Femur (tissue), 1 donor: ENCODE results near the gene PXYLP1.
A peak's percentile ranks its signal among the peaks of the same experiment; 100 is the strongest.

Experiments
- DNase-seq: peaks from one replicate; pipeline ENCODE4 v3.0.0-alpha.2; 2017

PXYLP1 gene

DNA sequence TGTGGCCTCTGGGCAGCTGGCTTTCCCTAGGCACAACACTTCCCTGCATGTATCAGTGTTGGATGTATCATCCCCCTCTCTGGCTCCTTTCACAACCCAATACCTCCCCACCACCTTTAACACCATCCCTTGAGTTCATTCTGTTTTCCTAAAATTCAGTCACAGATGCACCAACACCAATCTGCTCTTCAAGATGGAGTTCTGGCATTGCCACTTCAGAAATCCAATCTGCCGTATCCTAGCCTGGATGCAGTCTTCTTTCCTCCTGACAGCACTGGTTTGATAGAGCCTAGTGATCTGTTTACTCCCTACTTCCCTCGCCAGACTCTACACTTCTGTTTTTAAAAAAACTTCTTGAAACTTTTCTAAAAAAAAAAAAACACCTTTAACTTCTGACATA, 21.7 kb downstream of the PXYLP1 start:
- DNase-seq: no peak

- no peak for DNase-seq
Observed at GRCh38 chr3:141253811-141254210, 22.2 kb downstream of the PXYLP1 start.

DNA sequence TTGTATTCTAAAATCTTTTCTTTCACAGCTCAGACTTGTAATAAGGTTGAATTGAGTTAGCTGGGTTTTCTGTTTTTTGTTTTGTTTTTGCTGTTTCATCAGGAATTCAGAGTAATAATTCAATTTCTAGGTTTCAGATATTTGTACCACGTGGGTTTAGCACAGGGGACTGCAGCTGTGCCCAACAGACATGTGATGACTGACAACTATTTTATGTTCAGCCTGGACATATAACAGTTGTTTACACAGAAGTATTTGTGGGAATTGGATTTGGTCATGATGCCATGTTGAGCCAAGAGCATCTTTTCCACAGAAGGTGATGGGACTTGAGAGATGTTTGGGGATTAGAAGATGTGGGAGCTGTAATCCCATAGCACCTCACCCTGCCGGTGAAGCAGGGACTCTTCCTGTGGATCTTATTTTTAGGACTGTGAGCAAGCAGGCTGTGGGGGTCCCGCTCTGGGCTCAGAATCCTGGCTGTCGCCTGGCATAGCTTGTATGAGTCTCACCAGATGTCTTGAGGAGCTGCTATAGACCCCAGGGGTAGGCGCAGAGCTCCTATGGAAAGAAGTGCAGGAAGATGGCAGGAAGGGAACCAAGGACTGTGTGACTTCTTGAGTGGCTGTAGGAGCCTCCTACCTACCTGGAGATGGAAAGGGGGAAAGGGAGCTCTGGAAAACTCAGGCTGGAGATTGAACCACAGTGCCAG, 23.7 kb downstream of the PXYLP1 start:
- DNase-seq: peak; percentile 17

- DNase-seq: peak; percentile 55
Observed at GRCh38 chr3:141255846-141256261, 24.2 kb downstream of the PXYLP1 start.

DNA sequence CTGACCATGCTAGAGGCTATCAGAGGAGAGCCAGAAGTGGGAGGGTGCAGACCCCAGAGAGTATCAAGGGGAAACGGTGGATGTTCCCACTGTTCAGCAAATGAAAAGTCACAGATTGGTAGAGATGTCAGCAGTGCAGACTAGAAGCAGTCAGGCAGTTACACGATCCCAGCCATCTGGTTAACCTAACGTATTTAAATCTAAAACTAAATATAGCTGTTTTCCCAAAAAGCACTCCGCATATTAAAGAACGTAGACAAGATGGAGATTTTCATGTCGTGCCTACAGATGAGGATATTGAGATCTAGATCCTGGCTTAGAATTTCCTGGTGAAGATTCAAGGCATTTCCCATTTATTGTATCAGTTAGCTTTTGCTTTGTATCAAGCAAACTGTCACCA, 25.2 kb downstream of the PXYLP1 start:
- no peak for DNase-seq

- DNase-seq: no peak
Observed at GRCh38 chr3:141257961-141258360, 26.3 kb downstream of the PXYLP1 start.

GRCh38 chr3:141258973-141259372, 27.3 kb downstream of the PXYLP1 start:
- DNase-seq: no peak

- DNase-seq: no peak
Observed at GRCh38 chr3:141259821-141260629, 28.4 kb downstream of the PXYLP1 start.

DNA sequence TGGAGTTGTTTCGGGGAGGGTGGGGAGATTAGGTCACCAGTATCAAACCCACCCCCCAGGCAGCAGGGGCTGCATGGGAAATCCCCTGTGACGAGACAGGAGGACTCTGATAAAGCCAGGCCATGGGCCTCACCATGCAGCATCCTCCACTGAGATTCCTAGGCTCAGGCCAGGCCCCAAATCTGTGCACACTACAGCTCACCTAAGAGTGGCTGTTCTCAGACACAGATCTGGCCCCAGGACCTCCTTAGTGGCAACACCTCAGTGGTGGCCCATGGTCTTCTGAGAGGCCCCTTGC, 29.0 kb downstream of the PXYLP1 start:
- DNase-seq: no peak

- DNase-seq: no peak
Observed at GRCh38 chr3:141261472-141262307, 30.1 kb downstream of the PXYLP1 start.

GRCh38 chr3:141262308-141262705, 30.7 kb downstream of the PXYLP1 start:
- DNase-seq: no peak

- DNase-seq: no peak
Observed at GRCh38 chr3:141266186-141266585, 34.6 kb downstream of the PXYLP1 start.

DNA sequence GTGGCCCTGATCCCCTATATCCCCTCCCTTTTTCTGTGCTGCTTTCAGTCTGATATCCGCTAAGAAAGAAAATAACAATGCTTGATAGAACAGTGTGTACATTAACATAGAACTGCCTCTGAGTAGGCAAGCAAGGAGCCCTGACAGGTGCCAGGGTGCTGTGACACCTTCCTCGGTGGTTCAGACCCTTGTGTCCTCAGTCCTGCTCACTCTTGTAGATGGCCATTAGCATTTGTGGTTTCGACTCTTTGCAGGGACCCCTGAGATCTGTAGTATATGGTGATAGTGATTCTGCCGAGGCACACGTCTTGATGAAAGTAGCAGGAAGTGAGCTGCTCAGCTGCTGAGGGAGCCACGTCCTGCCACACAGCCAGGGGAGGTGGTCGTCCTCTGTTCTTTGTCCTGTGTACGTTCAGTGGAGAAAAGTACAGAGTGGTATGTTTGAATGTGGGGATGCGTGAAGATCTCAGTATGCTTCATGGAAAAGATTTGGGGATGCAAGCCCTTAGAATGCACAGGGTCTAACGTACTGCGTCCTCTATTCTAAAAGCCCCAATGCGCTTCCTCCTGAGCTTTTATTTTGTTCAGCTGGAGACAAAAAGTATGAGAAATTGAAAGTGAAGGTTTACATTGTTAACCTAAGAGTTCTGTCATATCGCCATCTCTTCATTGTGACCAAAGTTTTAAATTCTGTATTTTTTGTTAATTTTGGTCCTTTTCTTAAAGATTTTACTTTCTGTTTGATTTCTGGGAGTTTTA, 35.4 kb downstream of the PXYLP1 start:
- no peak for DNase-seq

GRCh38 chr3:141267629-141268028, 36.0 kb downstream of the PXYLP1 start:
- DNase-seq: no peak

GRCh38 chr3:141268306-141268705, 36.7 kb downstream of the PXYLP1 start:
- DNase-seq: no peak

- no peak for DNase-seq
Observed at GRCh38 chr3:141268791-141269190, 37.2 kb downstream of the PXYLP1 start.

DNA sequence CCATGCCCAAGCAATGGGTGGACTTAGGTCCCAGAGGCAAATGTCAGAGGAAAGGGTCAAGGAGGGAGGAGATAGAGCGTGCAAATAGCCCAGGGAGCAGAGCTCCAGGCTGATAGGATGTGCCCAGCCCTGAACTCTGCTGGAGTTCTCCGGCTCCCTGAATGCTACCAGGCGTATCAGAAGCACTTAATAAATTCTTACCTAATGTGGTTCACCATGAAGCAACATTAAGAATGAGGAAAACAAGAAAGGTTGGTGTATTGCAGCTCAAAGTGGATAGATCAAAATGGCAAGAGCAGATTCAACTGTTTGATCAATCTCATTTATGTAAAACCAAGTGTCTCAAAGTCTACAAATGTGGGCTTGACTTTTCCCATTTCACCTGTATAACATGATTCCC, 38.3 kb downstream of the PXYLP1 start:
- no peak for DNase-seq

DNA sequence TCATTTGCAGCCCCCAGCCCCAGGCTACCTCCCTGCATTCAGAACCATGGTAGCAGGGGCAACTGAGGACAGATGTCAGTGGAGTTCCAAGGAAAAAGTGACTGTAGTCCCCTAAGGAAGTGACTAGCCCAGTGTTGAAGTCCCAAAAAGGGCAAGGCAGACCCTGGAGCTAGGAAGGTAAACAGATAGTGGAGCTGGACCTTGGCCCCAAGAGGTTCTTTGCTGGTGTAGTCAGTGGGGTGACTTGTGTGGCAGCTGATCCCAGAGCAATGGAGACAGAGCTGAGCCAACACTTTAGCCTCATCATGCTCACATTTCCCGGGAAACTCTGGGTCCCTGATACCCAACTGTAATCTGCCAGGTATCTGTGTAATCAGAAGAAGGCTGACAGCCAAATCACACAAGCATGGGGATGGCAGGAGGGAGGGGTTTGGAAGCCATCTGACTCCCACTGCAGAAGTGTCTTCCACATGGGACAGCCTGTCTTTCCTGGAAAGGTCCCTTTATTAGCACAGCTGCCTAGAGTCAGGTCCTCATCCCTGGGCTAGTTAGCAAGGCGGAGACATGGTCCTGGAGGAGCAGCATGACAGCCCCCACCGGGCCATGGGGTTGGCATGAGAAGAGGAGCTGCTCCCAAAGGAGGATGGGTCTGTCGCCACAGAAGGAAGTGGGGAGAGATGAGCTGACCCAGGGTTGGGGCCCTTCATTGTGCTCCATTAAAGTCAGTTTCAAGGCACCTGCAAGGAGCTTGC, 39.8 kb downstream of the PXYLP1 start:
- no peak for DNase-seq

DNA sequence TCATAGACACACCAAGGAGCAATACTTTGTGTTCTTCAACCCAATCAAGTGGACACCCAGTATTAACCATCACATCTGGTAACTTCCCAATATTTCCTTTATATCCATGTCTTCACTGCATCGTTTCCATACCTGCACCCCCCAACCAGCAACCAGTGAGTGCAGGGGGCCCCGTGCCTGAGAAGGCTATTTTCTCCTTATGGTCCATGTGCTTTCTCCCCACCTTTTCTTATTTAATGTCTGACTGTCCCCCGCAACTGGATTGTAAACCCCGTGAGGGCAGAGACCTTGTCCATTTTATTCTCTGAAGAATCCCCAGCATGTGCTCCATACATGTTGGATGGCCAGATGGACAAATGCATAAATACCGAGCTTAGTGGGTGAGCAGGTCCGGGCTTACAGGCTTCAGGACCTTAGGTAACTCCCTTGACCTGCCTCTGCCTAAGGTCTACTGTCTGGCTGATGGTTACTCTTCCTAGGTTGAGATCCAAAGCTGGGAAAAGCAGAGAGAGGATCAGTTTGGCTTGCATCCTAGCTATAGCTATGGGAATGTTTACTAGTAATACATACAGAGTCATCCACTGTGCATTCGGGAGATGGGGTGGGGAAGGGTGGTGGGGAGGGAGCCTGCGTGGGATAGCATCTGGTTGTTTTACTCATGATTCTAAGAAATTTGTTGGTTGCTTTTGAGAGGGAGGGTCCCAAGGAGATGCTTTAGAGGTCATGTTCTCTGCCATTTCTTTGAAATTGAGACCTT, 41.5 kb downstream of the PXYLP1 start:
- peak; percentile 13 for DNase-seq

- DNase-seq: no peak
Observed at GRCh38 chr3:141273700-141274410, 42.2 kb downstream of the PXYLP1 start.
